GM19328 (cell line): Measurements from ENCODE around the gene CHML.
A peak's percentile ranks its signal among the peaks of the same experiment; 100 is the strongest.

Experiments
- ATAC-seq: cut with Tn5 transposase; IDR thresholded peaks from one replicate; pipeline ENCODE4 v1.9.1; 2021; ENCODE audit warnings: mild to moderate bottlenecking, moderate library complexity; ENCODE audit not compliant: unreplicated experiment

The CHML gene

GRCh38 chr1:241622669-241623068 is 17.5 kb downstream of the CHML start:
- ATAC-seq, result no peak

GRCh38 chr1:241617426-241617825 is 22.7 kb downstream of the CHML start:
- no peak for ATAC-seq

DNA sequence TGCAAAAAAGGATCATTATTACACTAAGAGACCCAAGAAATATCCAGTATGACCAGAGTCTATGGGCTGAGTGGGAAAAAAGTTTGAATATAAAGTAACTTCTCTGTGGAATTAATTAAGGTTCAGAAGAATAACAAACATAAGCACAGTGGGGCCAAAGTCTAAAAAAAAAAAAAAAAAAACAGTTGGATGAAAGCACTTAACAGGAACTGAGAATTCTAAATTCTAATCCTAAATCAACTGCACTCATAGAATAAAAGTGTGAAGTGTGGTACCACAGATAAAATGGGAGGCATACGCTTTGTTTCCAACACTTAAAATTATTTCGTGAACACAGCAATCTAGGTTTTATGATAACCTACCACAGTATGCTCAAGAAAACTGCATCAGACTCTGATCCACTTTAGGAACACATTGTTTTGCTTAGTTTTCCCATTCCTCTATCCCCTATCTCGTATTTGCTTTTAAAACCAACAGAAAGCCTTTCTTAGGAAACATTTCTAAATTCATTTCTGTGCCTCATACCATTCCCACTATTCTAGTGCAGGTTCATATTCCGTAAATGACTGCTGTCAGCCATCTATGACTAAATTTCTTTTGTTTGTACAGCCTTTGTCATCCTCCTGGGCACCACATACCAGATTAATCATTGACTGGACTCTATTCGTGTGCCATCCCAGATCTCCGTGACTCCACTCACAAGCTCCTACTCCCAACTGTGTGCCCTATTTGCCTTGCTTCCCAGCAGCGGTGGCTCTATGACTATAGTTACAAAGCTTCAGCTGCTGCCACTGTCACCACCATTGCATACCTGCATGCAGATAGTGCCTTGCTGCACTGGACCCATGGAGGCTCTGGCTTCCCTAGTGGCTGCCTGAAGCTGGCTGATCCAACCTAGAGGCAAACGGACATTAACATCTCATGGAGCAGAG is 24.9 kb downstream of the CHML start:
- ATAC-seq, result no peak

DNA sequence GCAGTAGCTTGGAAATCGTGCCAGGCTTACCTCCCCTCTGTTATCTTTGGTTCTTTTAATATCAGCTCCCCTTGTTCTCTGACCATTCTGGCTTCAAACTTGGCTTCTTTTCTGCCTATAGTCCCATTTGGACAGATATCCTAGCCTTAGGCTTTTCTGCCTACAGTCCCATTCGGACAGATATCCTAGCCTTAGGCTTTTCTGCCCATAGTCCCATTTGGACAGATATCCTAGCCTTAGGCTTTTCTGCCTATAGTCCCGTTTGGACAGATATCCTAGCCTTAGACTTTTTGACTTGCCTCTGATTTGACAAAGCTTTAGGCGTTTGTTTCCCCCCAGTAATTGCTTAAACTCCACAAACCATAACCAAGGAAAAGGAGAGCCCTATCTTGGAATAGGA is 25.6 kb downstream of the CHML start:
- no peak for ATAC-seq

DNA sequence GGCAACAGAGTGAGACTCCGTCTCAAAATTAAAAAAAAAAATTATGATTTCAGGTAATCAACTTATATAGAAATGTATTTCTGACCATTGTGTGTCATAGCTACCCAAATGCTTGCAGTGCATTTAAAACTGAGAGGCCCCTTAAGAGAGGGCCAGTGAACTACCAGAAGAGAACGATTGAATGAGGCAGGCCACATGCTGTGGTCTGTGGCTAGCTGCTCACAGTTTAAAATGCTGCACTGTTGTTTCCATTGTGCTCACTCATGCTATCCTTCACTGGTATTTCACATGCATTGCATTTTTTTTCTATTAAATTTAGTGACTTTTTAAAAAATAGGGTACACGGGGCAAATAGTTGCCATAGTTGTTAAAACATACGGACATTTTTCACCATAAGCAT is 26.0 kb downstream of the CHML start:
- no peak for ATAC-seq

DNA sequence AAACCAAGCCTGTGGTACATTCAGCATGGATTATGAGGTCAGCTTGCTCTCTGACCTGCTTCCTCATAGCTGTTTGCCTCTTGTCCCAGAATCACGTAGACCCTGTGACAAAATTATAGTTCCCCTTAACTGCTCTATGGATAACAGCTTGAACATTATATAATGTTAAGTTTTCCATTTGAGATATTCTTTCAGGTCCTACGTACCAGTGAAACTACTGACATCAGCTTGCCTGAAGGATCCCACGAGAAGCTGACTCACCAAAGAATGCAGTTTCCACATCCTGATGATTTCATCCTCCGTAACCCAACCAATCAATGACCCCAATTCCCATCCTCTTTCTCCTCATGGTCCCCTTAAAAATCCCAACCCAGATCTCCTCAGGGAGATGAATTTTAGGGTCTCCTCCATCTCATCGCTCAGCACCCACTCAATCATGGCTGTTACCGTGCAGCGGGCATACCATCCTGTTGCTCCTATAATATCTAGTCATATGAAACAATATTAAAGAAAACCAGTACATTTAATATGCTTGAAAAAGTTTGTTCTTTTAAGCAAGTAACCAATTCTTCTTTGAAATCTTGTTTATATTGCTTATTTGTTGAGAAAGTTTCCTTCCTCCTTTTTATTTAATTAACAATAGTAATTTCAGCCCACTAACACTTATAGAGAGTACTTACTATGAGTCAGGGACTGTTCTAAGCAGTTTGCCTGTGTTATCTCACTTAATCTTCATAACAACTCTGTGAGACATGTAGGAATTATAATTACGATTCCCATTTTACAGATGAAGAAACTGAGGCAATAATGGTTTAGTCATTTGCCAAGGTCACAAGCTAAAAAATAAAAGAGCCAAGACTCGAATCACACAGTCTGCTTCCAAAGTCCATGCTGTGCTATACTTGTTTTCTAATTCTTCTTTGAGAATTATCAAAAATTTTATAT is 27.4 kb downstream of the CHML start:
- no peak for ATAC-seq

GRCh38 chr1:241611736-241612135 is 28.4 kb downstream of the CHML start:
- ATAC-seq, result no peak

GRCh38 chr1:241611063-241611462 is 29.1 kb downstream of the CHML start:
- ATAC-seq, result peak; percentile 75

- no peak for ATAC-seq
Measured at GRCh38 chr1:241610056-241610815, 29.9 kb downstream of the CHML start.

- ATAC-seq, result no peak
Measured at GRCh38 chr1:241608379-241609033, 31.7 kb downstream of the CHML start.

DNA sequence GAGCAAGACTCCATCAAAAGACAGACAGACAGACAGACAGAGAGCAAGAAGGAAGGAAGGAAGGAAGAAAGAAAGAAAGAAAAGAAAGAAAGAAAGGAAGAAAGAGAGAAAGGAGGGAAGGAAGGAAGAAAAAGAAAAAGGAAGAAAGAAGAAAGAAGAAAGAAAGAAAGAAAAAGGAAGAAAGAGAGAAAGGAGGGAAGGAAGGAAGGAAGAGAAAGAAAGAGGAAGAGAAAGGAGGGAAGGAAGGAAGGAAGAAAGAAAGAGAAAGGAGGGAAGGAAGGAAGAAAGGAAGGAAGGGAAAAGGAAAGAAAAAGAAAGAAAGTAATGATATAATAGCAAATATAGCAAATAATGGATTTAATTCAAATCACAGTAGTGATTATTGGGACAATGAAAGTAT is 32.7 kb downstream of the CHML start:
- ATAC-seq, result no peak

- no peak for ATAC-seq
Measured at GRCh38 chr1:241606544-241606943, 33.6 kb downstream of the CHML start.

GRCh38 chr1:241605146-241605805 is 34.9 kb downstream of the CHML start:
- no peak for ATAC-seq

DNA sequence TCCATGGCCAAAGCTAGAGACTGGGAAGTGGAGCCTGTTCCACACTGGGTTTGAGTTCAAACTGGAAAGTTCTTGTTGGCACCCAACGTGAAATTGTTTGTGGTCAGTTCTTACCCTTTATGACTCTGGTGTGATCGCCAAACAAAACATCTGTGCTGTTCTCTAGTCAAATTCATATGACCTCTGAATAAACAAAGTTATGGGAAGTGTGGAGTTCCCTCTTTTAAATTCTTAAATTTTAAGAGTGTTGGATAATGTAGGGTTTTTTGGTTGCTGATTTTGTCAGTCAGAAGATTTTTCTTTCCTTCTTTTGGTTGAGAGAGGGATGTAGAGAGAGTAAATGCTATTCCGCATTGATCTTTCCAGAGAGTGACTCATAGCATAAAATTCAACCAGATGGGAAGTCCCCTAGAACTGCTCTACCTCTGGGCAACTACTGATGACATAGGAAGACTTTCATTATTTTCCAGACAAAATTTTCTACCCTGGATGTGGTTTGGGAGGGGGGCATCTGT is 36.4 kb downstream of the CHML start:
- no peak for ATAC-seq

GRCh38 chr1:241600496-241600901 is 39.7 kb downstream of the CHML start:
- peak; percentile 80 for ATAC-seq

DNA sequence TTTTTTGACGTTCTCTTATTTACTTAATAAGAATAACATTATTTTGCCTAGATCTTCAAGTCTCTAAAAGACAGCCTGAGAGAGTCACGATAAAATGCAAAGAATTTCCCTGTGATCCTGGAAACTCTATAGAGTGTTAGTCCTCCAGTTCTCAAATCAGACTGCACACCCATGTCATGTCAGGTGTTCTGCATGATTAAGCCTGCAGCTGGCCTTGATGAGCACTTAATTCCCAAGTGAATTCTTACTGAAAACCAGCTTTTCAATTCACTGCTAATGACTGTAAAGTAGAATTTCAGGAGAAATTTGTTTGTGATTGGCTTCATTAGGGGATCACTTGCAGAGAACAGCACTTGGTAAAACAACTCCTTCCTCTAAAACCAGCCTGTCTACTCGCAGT is 41.9 kb downstream of the CHML start:
- ATAC-seq, result no peak

DNA sequence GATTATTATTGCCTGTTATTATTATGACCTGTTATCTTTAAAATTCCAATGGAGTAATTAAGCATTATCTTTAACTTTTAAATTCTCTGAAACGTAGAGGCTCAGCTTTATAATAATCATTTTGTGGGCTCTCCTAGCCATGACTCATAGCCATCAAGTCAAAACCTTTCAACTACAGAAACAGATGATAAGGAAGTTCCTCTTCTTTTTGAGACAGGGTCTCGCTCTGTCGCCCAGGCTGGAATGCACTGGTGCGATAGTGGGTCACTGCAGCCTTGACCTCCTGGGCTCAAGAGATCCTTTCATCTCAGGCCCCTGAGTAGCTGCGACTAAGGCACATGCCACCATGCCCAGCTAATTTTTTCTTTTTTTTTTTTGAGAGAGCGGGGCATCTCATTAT is 43.5 kb downstream of the CHML start:
- ATAC-seq, result no peak

GRCh38 chr1:241593186-241593585 is 47.0 kb downstream of the CHML start:
- ATAC-seq, result no peak

DNA sequence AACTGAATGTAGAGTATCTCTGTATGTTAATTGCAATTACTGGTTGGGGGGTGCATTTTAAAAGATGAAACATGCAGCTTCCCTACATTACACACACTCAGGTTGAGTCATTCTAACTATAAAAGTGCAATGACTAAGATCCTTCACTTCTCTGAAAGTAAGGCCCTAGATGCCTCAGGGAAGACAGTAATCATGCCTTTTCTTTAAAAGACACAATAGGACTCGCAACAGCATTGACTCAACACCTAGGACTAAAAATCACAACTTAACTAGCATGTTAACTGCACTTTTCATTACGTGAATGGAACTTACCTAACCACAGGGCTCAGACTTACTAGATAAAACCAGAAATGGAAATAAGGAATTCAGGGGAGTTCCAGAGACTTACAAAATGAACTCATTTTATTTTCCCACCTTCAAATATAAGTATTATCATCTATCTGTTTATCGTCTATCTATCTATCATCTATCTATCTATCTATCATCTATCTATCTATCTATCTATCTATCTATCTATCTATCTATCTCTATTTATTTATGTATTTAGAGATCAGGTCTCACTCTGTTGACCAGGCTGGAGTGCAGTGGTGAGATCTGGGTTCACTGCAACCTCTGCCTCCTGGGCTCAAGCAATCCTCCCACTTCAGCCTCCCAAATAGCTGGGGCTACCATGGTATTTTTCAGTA is 47.8 kb downstream of the CHML start:
- ATAC-seq, result peak; percentile 47
